Effector memory CD4-positive, alpha-beta T cell (primary cell): ENCODE results near the gene APRT.
"Not testable (repeated sequence)": the region's sequence is repeated elsewhere in the genome, so short reads cannot be mapped to it uniquely, and the experiment has no call there.

ENCODE experiments used
- DNase-seq, 3 donors: peaks; one replicate each; pipeline ENCODE4 v3.0.0-alpha.2; 2020
- H3K27ac ChIP-seq: 2 replicates; pipeline ENCODE4 v1.7.0; 2013; ENCODE audit warnings: mild to moderate bottlenecking, low read length, moderate library complexity; ENCODE audit not compliant: insufficient read depth, poor library complexity, severe bottlenecking
- H3K27me3 ChIP-seq: replicated peaks from 2 replicates; pipeline ENCODE4 v1.7.0; 2013; ENCODE audit warnings: mild to moderate bottlenecking, low read length; ENCODE audit not compliant: insufficient read depth, control insufficient read depth, poor library complexity, severe bottlenecking
- H3K36me3 ChIP-seq: 2 replicates; pipeline ENCODE4 v1.7.0; 2013; ENCODE audit warnings: mild to moderate bottlenecking, low read length, moderate library complexity; ENCODE audit not compliant: control insufficient read depth, insufficient read depth
- H3K4me1 ChIP-seq: 2 replicates; pipeline ENCODE4 v1.7.0; 2013; ENCODE audit warnings: low read length, mild to moderate bottlenecking; ENCODE audit not compliant: control insufficient read depth, insufficient read depth, poor library complexity, severe bottlenecking
- H3K4me3 ChIP-seq: 2 replicates; pipeline ENCODE4 v1.7.0; 2013; ENCODE audit warnings: low read length, low read depth, mild to moderate bottlenecking; ENCODE audit not compliant: insufficient read depth, poor library complexity, severe bottlenecking
- H3K9me3 ChIP-seq: 2 replicates; pipeline ENCODE4 v1.7.0; 2013; ENCODE audit warnings: mild to moderate bottlenecking, low read length, moderate library complexity; ENCODE audit not compliant: control insufficient read depth

APRT gene

GRCh38 chr16:88825146-88825545 lies 13.4 kb upstream of the APRT start:
- no peaks in the 10 kb centered on the region for H3K27me3 ChIP-seq
- H3K4me3 ChIP-seq, result no peak overlapping the region
- no peak for DNase-seq
- peaks cover 9% of the 10 kb centered on the region for H3K36me3 ChIP-seq
- H3K27ac ChIP-seq, result no peak overlapping the region
- no peaks in the 10 kb centered on the region for H3K9me3 ChIP-seq
- no peaks in the 10 kb centered on the region for H3K4me1 ChIP-seq

GRCh38 chr16:88824256-88825077 lies 12.7 kb upstream of the APRT start:
- peaks cover 9% of the 10 kb centered on the region for H3K36me3 ChIP-seq
- no peak overlapping the region for H3K4me3 ChIP-seq
- H3K9me3 ChIP-seq, result no peaks in the 10 kb centered on the region
- H3K27me3 ChIP-seq, result no peaks in the 10 kb centered on the region
- H3K4me1 ChIP-seq, result no peaks in the 10 kb centered on the region
- no peak for DNase-seq
- H3K27ac ChIP-seq, result no peak overlapping the region

DNA sequence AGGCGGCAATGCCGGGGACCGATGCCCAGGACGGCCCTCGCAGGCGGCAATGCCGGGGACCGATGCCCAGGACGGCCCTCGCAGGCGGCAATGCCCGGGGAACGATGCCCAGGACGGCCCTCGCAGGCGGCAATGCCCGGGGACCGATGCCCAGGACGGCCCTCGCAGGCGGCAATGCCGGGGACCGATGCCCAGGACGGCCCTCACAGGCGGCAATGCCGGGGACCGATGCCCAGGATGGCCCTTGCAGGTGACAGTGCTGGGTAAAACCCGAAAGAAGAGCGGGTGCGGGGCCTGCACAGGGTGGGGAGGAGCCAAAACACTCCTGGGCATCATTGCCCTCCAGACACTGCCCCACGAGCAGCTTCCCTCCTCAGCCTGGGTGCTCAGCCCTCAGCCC lies 11.9 kb upstream of the APRT start:
- H3K27ac ChIP-seq, DNase-seq, H3K4me1 ChIP-seq, H3K27me3 ChIP-seq, H3K4me3 ChIP-seq, H3K9me3 ChIP-seq, H3K36me3 ChIP-seq: not testable (repeated sequence)

DNA sequence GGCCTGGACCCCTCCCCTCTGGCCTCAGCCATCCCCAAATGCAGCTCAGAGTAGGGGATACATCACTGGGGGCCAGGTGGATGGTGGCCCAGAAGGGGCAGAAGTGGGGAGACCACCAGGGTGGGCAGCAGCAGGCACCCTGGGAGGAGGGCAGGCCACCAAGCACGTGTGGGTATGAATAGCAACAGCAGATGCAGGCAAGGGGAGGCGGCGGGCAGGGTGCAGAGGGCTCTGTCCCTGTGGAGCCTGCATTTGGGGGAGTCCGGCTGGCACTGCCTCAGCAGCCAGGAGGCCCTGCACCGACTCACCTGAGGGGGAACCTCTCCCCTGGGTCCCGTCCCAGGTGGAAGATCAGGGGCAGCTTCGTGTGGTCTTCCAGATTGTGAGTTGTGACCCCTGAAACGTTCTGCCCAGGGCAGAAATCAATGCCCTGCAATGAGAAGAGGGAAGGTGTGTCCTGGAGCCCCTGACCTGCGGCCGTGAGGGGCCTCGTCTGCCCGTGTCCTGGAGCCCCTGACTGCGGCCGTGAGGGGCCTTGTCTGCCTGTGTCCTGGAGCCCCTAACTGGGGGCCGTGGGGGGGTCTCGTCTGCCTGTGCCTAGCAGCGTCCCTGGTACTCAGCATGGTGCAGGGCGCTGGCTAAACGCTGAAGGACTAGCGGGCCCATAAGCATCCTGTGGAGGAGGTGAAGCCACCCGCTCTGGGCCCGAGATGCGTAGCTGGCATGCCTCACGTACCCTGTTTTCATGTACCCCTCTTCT lies 10.7 kb upstream of the APRT start:
- Histone ChIP-seq H3K27ac (no peak overlapping the region), H3K4me3 (no peak overlapping the region), H3K4me1 (no peaks in the 10 kb centered on the region), H3K36me3 (peaks cover 9% of the 10 kb centered on the region), H3K27me3 (no peaks in the 10 kb centered on the region), H3K9me3 (no peaks in the 10 kb centered on the region)
- DNase-seq, result no peak

DNA sequence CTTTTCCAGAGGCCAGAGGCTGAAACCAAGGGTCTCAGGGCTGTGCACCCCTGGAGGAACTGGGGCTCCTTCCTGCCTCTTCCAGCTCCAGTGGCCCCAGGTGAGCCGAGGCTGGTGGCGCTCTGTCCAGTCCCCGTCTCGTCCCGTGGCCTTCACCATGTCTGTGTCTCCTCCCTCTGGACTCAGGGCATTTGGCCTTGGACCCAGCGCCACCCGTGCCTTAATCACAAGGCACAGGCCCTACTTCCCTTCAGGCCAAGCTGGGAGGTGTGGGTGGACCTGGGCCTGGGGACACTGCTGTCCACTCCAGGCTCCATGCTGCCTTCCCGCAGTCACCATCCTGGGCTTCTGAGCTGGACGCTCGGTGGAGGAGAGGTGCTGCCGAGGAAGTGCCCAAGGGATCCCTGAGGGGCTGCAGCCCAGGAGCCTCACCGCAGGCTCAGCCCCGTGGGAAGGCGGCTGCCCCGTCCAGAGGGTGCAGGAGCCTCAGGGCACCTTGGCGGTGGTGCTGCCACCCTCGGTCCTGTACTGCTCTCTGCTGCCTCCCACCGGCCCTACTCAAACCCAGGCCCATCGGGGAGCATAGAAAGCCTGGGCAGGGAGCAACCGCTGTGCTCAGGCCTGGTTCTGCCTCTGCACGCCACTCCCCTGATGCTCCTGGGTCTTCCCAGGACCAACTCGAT lies 9.6 kb upstream of the APRT start:
- no peak overlapping the region for H3K4me3 ChIP-seq
- peaks cover 5% of the 10 kb centered on the region for H3K36me3 ChIP-seq
- H3K9me3 ChIP-seq, result no peaks in the 10 kb centered on the region
- no peak overlapping the region for H3K27ac ChIP-seq
- H3K4me1 ChIP-seq, result no peaks in the 10 kb centered on the region
- H3K27me3 ChIP-seq, result no peaks in the 10 kb centered on the region
- no peak for DNase-seq

GRCh38 chr16:88820385-88821025 lies 8.8 kb upstream of the APRT start:
- Histone ChIP-seq H3K4me3 (no peak overlapping the region), H3K36me3 (peaks cover 5% of the 10 kb centered on the region), H3K9me3 (no peaks in the 10 kb centered on the region), H3K27me3 (no peaks in the 10 kb centered on the region), H3K27ac (no peak overlapping the region), H3K4me1 (no peaks in the 10 kb centered on the region)
- DNase-seq, result no peak

GRCh38 chr16:88819126-88819525 lies 7.4 kb upstream of the APRT start:
- no peaks in the 10 kb centered on the region for H3K9me3 ChIP-seq
- H3K27ac ChIP-seq, result no peak overlapping the region
- DNase-seq, result no peak
- no peaks in the 10 kb centered on the region for H3K27me3 ChIP-seq
- peaks cover 5% of the 10 kb centered on the region for H3K36me3 ChIP-seq
- H3K4me1 ChIP-seq, result no peaks in the 10 kb centered on the region
- H3K4me3 ChIP-seq, result no peak overlapping the region

DNA sequence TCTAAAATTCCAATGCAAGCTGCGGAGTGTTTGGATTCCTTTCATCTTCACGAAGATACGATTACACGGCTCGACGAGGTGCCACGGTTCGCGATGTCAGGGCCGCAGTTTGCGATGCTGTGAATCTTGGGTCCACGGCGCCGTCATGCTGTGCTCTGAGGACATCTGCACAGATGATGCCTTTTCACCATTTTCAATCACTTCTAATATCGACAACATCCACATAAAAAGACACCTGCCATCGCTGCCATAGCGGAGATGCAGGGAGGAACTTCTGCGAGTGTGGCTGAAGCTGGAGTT lies 6.8 kb upstream of the APRT start:
- Histone ChIP-seq H3K27ac (no peak overlapping the region), H3K4me3 (no peak overlapping the region), H3K36me3 (peaks cover 5% of the 10 kb centered on the region), H3K4me1 (no peaks in the 10 kb centered on the region), H3K27me3 (no peaks in the 10 kb centered on the region), H3K9me3 (no peaks in the 10 kb centered on the region)
- DNase-seq, result no peak

GRCh38 chr16:88817785-88818574 lies 6.3 kb upstream of the APRT start:
- DNase-seq, result no peak
- Histone ChIP-seq H3K27ac (no peak overlapping the region), H3K4me1 (no peaks in the 10 kb centered on the region), H3K36me3 (peaks cover 5% of the 10 kb centered on the region), H3K4me3 (no peak overlapping the region), H3K27me3 (no peaks in the 10 kb centered on the region), H3K9me3 (no peaks in the 10 kb centered on the region)
